Right atrium auricular region (tissue), 2 donors: ENCODE data around the gene TSPAN9. TPM values are rescaled to one million over a fixed set of nuclear protein-coding genes. Genes with fewer than 3 reads are reported as not detected.
A peak's percentile ranks its signal among the peaks of the same experiment; 100 is the strongest.

Source experiments
- DNase-seq: peaks from one replicate; pipeline ENCODE4 v3.0.0-alpha.2; 2019; ENCODE audit warnings: low spot score
- H3K27ac ChIP-seq, 2 donors: fragments of 200-600 bp; sonication (generic); 1 replicate in 1 of 2; 2 replicates in 1 of 2; pipeline ENCODE4 v1.5.1; 2016 to 2019
- H3K27me3 ChIP-seq, 2 donors: fragments of 200-600 bp; sonication (generic); one replicate each; pipeline versions ENCODE4 v1.5.1 to v1.6.0; 2017 to 2019
- H3K36me3 ChIP-seq: fragments of 200-600 bp; sonication (generic); one replicate; pipeline ENCODE4 v1.5.1; 2016
- H3K4me1 ChIP-seq, 2 donors: fragments of 200-600 bp; sonication (generic); one replicate each; pipeline versions ENCODE4 v1.5.1 to v1.6.0; 2017 to 2019
- H3K4me3 ChIP-seq, 2 donors: fragments of 200-600 bp; sonication (generic); 1 replicate in 1 of 2; 2 replicates in 1 of 2; pipeline ENCODE4 v1.5.1; 2017 to 2019; ENCODE audit warnings: mild to moderate bottlenecking in 1 of 2, moderate library complexity in 1 of 2
- H3K9me3 ChIP-seq, 2 donors: fragments of 200-600 bp; sonication (generic); one replicate each; pipeline ENCODE4 v1.5.1; 2019
- total RNA-seq, 2 donors: library from RNA; depleted of rRNA; stranded (reverse); fragments of >200 nt; gene quantifications; one replicate each; pipeline ENCODE4 v1.1.0, GENCODE V29; 2016
- TF ChIP-seq, protein P1 (sequence below), 2 donors: fragments of 200-600 bp; sonication (generic); IDR thresholded peaks; one replicate each; pipeline ENCODE4 v1.5.1; 2019; ENCODE audit warnings: antibody characterized with exemption in 2 of 2

Gene TSPAN9
- total RNA-seq, 2 donors from 2014 or later = 103 to 185 TPM

DNA sequence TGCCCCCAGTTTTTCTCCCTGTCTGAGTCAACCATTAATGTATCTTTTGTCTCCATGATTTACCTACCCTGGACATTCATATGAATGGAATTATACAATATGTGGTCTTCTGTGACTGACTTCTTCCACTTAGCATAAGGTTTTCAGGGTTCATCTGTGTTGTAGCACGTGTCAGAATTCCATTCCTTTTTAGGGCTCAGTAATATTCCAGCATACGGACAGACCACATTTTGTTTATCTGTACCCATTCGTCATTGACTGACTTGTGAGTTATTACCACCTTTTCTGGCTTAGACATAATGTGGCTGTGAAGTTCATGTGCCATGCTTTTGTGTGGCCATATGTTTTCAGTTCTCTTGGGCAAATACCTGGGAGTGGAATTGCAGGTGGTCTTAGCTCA is 37.9 kb downstream of the TSPAN9 start:
- Histone ChIP-seq H3K27me3 (no peaks in the 10 kb centered on the region), H3K36me3 (no peaks in the 10 kb centered on the region), H3K27ac (no peak overlapping the region), H3K9me3 (no peaks in the 10 kb centered on the region), H3K4me1 (peaks cover 0 to 44% of the 10 kb centered on the region in 2 donors), H3K4me3 (no peak overlapping the region)
- DNase-seq = no peak
- TF ChIP-seq, protein P1, sequence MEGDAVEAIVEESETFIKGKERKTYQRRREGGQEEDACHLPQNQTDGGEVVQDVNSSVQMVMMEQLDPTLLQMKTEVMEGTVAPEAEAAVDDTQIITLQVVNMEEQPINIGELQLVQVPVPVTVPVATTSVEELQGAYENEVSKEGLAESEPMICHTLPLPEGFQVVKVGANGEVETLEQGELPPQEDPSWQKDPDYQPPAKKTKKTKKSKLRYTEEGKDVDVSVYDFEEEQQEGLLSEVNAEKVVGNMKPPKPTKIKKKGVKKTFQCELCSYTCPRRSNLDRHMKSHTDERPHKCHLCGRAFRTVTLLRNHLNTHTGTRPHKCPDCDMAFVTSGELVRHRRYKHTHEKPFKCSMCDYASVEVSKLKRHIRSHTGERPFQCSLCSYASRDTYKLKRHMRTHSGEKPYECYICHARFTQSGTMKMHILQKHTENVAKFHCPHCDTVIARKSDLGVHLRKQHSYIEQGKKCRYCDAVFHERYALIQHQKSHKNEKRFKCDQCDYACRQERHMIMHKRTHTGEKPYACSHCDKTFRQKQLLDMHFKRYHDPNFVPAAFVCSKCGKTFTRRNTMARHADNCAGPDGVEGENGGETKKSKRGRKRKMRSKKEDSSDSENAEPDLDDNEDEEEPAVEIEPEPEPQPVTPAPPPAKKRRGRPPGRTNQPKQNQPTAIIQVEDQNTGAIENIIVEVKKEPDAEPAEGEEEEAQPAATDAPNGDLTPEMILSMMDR (IDR thresholded peaks at IDR 0.05) = no peak

DNA sequence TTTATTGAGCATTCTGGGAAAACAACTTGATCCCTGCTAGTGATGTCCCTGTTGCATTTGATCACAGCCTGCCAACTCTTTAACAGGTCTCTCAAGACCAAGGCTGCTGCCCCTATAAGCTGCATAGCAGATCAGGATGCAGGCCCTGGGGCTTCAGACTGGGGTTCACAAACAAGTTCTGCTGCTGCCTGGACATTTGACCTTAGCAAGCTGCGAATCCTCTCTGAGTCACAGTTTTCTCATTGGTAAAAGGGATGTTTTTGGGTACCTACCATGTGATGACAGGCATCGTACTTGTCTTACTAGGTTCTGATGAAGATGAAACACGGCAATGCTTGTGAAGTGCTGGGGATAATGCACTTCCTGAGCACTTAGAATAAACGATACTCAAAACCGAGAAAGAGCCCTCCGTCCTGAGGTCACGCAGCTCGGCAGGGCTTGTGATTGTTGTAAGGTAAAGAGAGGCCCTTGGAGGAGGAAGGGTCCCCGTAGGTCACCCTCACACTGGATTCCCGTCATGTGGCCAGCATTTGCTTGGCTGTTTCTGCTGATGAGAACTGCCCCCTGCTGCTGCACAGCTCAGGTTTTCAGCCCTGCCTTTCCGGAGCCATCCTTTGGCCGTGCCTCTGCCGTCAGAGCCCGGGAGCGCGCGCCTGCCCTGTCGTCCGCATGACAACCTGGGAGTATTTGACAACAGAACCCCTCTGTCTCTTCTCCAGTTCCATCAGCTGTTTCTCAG is 39.1 kb downstream of the TSPAN9 start:
- no peaks in the 10 kb centered on the region for H3K9me3 ChIP-seq
- H3K4me3 ChIP-seq = no peak overlapping the region
- H3K27ac ChIP-seq = peak overlapping the region; percentile 83 to 86
- DNase-seq = no peak
- no peaks in the 10 kb centered on the region for H3K27me3 ChIP-seq
- peaks cover 0 to 56% of the 10 kb centered on the region in 2 donors for H3K4me1 ChIP-seq
- H3K36me3 ChIP-seq = no peaks in the 10 kb centered on the region
- TF ChIP-seq, protein P1 (IDR thresholded peaks at IDR 0.05) = peak in 1 of 2 donors; percentile 21

DNA sequence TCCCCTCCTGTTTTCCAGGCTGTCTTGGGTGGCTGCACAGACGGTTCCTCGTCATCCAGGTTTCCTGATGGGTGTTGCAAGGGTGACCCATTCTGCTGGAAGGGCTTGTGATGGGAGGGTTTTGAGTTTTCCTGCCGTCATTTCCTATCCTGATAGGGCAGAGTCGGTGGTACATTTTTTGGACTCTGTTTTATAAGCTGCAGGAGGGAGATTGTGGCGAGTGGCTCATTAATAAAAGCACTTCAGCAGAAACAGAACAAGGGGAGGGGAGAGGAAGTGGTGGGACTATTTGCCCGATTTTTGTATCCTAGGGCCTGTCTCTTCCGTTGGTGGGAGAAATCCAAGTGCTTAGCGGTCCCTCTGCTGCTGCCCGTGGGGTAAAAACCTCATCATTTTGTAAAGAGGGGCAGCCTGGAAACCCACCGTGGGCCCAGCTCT is 40.0 kb downstream of the TSPAN9 start:
- H3K36me3 ChIP-seq = no peaks in the 10 kb centered on the region
- no peak overlapping the region for H3K4me3 ChIP-seq
- peak overlapping the region; percentile 83 to 86 for H3K27ac ChIP-seq
- DNase-seq = peak; percentile 70
- TF ChIP-seq, protein P1 (IDR thresholded peaks at IDR 0.05) = no peak
- H3K27me3 ChIP-seq = no peaks in the 10 kb centered on the region
- H3K9me3 ChIP-seq = no peaks in the 10 kb centered on the region
- H3K4me1 ChIP-seq = peaks cover 0 to 61% of the 10 kb centered on the region in 2 donors

DNA sequence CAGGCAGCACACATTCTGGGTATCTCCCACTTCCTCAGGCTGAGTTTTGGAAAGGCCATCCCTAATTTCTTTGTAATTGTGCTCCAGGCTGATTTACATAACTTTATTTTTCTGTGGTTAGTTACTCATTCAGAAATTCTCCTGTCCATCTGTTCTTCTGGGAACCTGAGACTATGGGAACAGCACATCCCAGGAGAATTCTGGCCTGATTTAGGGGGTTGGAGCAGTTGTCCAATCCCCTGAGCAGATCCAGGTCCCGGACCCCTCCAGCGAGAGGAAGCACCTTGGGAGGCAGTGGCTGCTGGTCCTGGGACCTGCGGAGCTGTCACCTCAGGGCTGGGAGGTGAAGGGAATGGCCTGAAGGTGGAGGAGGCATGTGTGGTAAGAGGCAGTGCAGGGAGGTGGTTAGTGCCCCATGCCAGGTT is 40.4 kb downstream of the TSPAN9 start:
- no peaks in the 10 kb centered on the region for H3K36me3 ChIP-seq
- no peak for DNase-seq
- TF ChIP-seq, protein P1 (IDR thresholded peaks at IDR 0.05) = no peak
- H3K9me3 ChIP-seq = no peaks in the 10 kb centered on the region
- H3K27me3 ChIP-seq = no peaks in the 10 kb centered on the region
- peaks cover 0 to 66% of the 10 kb centered on the region in 2 donors for H3K4me1 ChIP-seq
- H3K27ac ChIP-seq = peak overlapping the region; percentile 83 to 86
- no peak overlapping the region for H3K4me3 ChIP-seq

DNA sequence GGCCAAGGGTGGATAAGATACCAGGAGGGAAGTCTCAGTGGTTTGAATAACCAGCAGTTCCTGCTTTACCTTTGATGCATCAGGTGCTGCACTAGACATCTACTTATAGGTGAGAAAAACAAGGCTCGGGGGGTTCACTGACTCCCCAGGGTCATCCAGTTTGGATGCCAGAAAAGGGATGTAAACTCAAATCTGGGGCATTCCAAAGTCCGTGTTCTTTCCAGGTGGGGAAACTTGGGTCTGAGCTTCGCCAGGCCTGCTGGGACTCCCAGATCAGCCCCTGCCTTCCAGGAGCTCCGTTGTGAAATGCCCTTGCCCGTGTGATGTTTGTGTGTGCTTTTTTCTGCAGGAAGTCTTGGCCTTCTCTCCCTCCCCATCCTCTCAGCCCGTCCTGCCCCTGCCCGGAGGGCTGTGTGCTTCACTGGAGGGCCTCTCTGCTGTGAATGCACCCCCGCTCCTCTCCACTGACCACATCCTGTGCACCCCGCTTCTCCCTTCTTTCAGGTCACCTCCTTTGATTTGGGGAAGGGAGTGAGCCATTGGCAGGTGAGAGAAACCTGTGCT is 42.1 kb downstream of the TSPAN9 start:
- no peaks in the 10 kb centered on the region for H3K36me3 ChIP-seq
- H3K27ac ChIP-seq = peak overlapping the region; percentile 86
- peaks cover 0 to 80% of the 10 kb centered on the region in 2 donors for H3K4me1 ChIP-seq
- no peak for DNase-seq
- H3K27me3 ChIP-seq = no peaks in the 10 kb centered on the region
- H3K9me3 ChIP-seq = no peaks in the 10 kb centered on the region
- H3K4me3 ChIP-seq = no peak overlapping the region
- TF ChIP-seq, protein P1 (IDR thresholded peaks at IDR 0.05) = no peak
